ENCODE data around the gene FER. TPM values are rescaled to one million over a fixed set of nuclear protein-coding genes. Genes with fewer than 3 reads are reported as not detected.

Gene FER
- total RNA-seq, 5 donors from 2014 or later (not counting 1 experiment from before 2014, with no cell fraction given) = 7.0 to 19.6 (median 10.4) TPM

GRCh38 chr5:109145139-109145538 lies 397.4 kb downstream of the FER start:
- Mint-ChIP-seq H3K4me3 (no peak overlapping the region), H3K36me3 (no peaks in the 10 kb centered on the region), H3K9me3 (no peaks in the 10 kb centered on the region), H3K27ac (no peak overlapping the region), H3K4me1 (no peaks in the 10 kb centered on the region), H3K27me3 (no peaks in the 10 kb centered on the region)
- DNase-seq = no peak
- no peak for ATAC-seq (replicated peaks in 1 of 4)
- no peaks in the 10 kb centered on the region for H3K36me3 ChIP-seq (ENCODE audit: control insufficient read depth in 2 of 2, extremely low read depth in 1 of 2, insufficient read depth in 1 of 2, low read length in 1 of 2)
- CTCF ChIA-PET = interaction anchor here in 1 of 2 donors (1.1 kb wide), 1 partner anchor 12 kb away, joined by 4 read pairs; no protein-coding TSS in a partner anchor
- H3K9me3 ChIP-seq = no peaks in the 10 kb centered on the region
- WGBS (ENCODE audit: insufficient coverage) = no CpG with 5 or more reads among the region's 1 CpG
- H3K4me1 ChIP-seq (ENCODE audit: control insufficient read depth in 1 of 2, extremely low read depth in 1 of 2, insufficient read depth in 2 of 2, low read length in 2 of 2) = no peaks in the 10 kb centered on the region
- no peak overlapping the region for H3K4me3 ChIP-seq (ENCODE audit: control insufficient read depth in 1 of 2, extremely low read depth in 1 of 2, low read length in 1 of 2)
- no peak overlapping the region for H3K27ac ChIP-seq (ENCODE audit: low read length)
- H3K27me3 ChIP-seq (replicated peaks in 1 of 2; ENCODE audit: control insufficient read depth in 2 of 2, extremely low read depth in 1 of 2, insufficient read depth in 2 of 2, low read length in 1 of 2) = no peaks in the 10 kb centered on the region
- POLR2A ChIA-PET = no interaction called here

- no peaks in the 10 kb centered on the region for H3K27me3 ChIP-seq (replicated peaks in 1 of 2; ENCODE audit: control insufficient read depth in 2 of 2, extremely low read depth in 1 of 2, insufficient read depth in 2 of 2, low read length in 1 of 2)
- H3K9me3 Mint-ChIP-seq = no peaks in the 10 kb centered on the region
- CTCF ChIA-PET = no interaction called here
- no peak overlapping the region for H3K4me3 ChIP-seq (ENCODE audit: control insufficient read depth in 1 of 2, extremely low read depth in 1 of 2, low read length in 1 of 2)
- no peak overlapping the region for H3K27ac ChIP-seq (ENCODE audit: low read length)
- H3K36me3 ChIP-seq (ENCODE audit: control insufficient read depth in 2 of 2, extremely low read depth in 1 of 2, insufficient read depth in 1 of 2, low read length in 1 of 2) = no peaks in the 10 kb centered on the region
- no CpG with 5 or more reads among the region's 3 CpGs for WGBS (ENCODE audit: insufficient coverage)
- H3K4me1 Mint-ChIP-seq = no peaks in the 10 kb centered on the region
- no peaks in the 10 kb centered on the region for H3K27me3 Mint-ChIP-seq
- POLR2A ChIA-PET = no interaction called here
- H3K4me3 Mint-ChIP-seq = no peak overlapping the region
- no peaks in the 10 kb centered on the region for H3K9me3 ChIP-seq
- H3K4me1 ChIP-seq (ENCODE audit: control insufficient read depth in 1 of 2, extremely low read depth in 1 of 2, insufficient read depth in 2 of 2, low read length in 2 of 2) = no peaks in the 10 kb centered on the region
- no peak overlapping the region for H3K27ac Mint-ChIP-seq
- H3K36me3 Mint-ChIP-seq = no peaks in the 10 kb centered on the region
- no peak for ATAC-seq (replicated peaks in 1 of 4)
- no peak for DNase-seq
Observed at GRCh38 chr5:109146591-109146990, 398.9 kb downstream of the FER start.

DNA sequence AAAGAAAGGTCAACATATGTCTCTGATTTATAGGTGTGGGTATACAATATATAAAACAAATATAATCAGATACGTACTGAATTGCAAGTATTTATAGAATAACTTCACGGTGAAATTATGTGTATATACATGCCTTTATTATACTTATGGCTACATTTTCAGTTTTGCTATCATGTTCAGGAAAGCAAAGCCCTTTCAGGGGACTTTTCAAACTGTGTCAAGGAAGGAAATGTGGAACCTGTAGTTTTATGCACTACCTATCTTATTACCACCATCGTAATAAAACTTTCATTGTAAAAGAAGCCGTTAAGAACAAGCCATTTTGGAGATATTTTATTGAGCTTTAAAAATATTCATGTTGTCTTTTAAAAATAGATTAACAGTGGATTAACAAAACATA lies 404.9 kb downstream of the FER start:
- no peaks in the 10 kb centered on the region for H3K4me1 Mint-ChIP-seq
- Histone ChIP-seq H3K4me1 (ENCODE audit: control insufficient read depth in 1 of 2, extremely low read depth in 1 of 2, insufficient read depth in 2 of 2, low read length in 2 of 2) (no peaks in the 10 kb centered on the region), H3K36me3 (ENCODE audit: control insufficient read depth in 2 of 2, extremely low read depth in 1 of 2, insufficient read depth in 1 of 2, low read length in 1 of 2) (no peaks in the 10 kb centered on the region), H3K4me3 (ENCODE audit: control insufficient read depth in 1 of 2, extremely low read depth in 1 of 2, low read length in 1 of 2) (no peak overlapping the region), H3K27ac (ENCODE audit: low read length) (no peak overlapping the region), H3K27me3 (replicated peaks in 1 of 2; ENCODE audit: control insufficient read depth in 2 of 2, extremely low read depth in 1 of 2, insufficient read depth in 2 of 2, low read length in 1 of 2) (no peaks in the 10 kb centered on the region), H3K9me3 (no peaks in the 10 kb centered on the region)
- ChIA-PET POLR2A (no interaction called here), CTCF (no interaction called here)
- no peaks in the 10 kb centered on the region for H3K27me3 Mint-ChIP-seq
- DNase-seq (no peak), ATAC-seq (replicated peaks in 1 of 4) (no peak)
- no peak overlapping the region for H3K27ac Mint-ChIP-seq
- H3K9me3 Mint-ChIP-seq = no peaks in the 10 kb centered on the region
- WGBS (ENCODE audit: insufficient coverage) = no CpG with 5 or more reads among the region's 4 CpGs
- no peak overlapping the region for H3K4me3 Mint-ChIP-seq
- H3K36me3 Mint-ChIP-seq = no peaks in the 10 kb centered on the region

GRCh38 chr5:109155625-109156024 lies 407.9 kb downstream of the FER start:
- Mint-ChIP-seq H3K36me3 (no peaks in the 10 kb centered on the region), H3K4me1 (no peaks in the 10 kb centered on the region), H3K4me3 (no peak overlapping the region), H3K9me3 (no peaks in the 10 kb centered on the region), H3K27me3 (no peaks in the 10 kb centered on the region), H3K27ac (no peak overlapping the region)
- H3K9me3 ChIP-seq = no peaks in the 10 kb centered on the region
- ChIA-PET CTCF (interaction anchor here in 1 of 2 donors (0.6 kb wide), 1 partner anchor 895 kb away, joined by 3 read pairs; no protein-coding TSS in a partner anchor), POLR2A (no interaction called here)
- no peak overlapping the region for H3K27ac ChIP-seq (ENCODE audit: low read length)
- no peak for ATAC-seq (replicated peaks in 1 of 4)
- no peaks in the 10 kb centered on the region for H3K4me1 ChIP-seq (ENCODE audit: control insufficient read depth in 1 of 2, extremely low read depth in 1 of 2, insufficient read depth in 2 of 2, low read length in 2 of 2)
- no peaks in the 10 kb centered on the region for H3K36me3 ChIP-seq (ENCODE audit: control insufficient read depth in 2 of 2, extremely low read depth in 1 of 2, insufficient read depth in 1 of 2, low read length in 1 of 2)
- no peaks in the 10 kb centered on the region for H3K27me3 ChIP-seq (replicated peaks in 1 of 2; ENCODE audit: control insufficient read depth in 2 of 2, extremely low read depth in 1 of 2, insufficient read depth in 2 of 2, low read length in 1 of 2)
- no peak overlapping the region for H3K4me3 ChIP-seq (ENCODE audit: control insufficient read depth in 1 of 2, extremely low read depth in 1 of 2, low read length in 1 of 2)
- DNase-seq = no peak

DNA sequence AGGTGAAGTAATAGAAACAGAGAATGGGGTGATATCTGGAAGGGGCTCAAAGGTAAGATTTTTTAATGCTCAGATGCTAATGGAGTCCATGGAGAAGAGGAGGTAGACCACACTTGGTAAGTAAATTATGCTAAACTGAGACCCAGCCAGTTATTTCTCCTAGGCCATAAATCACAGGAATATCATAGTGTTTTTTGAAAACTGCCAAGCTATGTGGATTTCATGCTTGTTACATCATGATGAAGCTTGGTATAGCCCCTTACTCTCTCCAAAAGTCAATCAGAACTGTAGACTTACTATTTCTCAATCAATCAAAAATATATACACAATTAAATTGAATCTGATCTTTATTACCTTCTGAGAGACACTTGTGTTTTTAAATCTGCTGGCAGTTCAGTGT lies 409.2 kb downstream of the FER start:
- Mint-ChIP-seq H3K4me3 (no peak overlapping the region), H3K27me3 (no peaks in the 10 kb centered on the region), H3K9me3 (no peaks in the 10 kb centered on the region), H3K4me1 (no peaks in the 10 kb centered on the region), H3K27ac (no peak overlapping the region), H3K36me3 (no peaks in the 10 kb centered on the region)
- DNase-seq = no peak
- ChIA-PET POLR2A (no interaction called here), CTCF (no interaction called here)
- H3K27ac ChIP-seq (ENCODE audit: low read length) = no peak overlapping the region
- ATAC-seq (replicated peaks in 1 of 4) = no peak
- no peaks in the 10 kb centered on the region for H3K36me3 ChIP-seq (ENCODE audit: control insufficient read depth in 2 of 2, extremely low read depth in 1 of 2, insufficient read depth in 1 of 2, low read length in 1 of 2)
- H3K27me3 ChIP-seq (replicated peaks in 1 of 2; ENCODE audit: control insufficient read depth in 2 of 2, extremely low read depth in 1 of 2, insufficient read depth in 2 of 2, low read length in 1 of 2) = no peaks in the 10 kb centered on the region
- H3K9me3 ChIP-seq = no peaks in the 10 kb centered on the region
- no peaks in the 10 kb centered on the region for H3K4me1 ChIP-seq (ENCODE audit: control insufficient read depth in 1 of 2, extremely low read depth in 1 of 2, insufficient read depth in 2 of 2, low read length in 2 of 2)
- H3K4me3 ChIP-seq (ENCODE audit: control insufficient read depth in 1 of 2, extremely low read depth in 1 of 2, low read length in 1 of 2) = no peak overlapping the region

- CTCF ChIA-PET = no interaction called here
- Mint-ChIP-seq H3K9me3 (no peaks in the 10 kb centered on the region), H3K4me3 (no peak overlapping the region), H3K27me3 (no peaks in the 10 kb centered on the region), H3K36me3 (no peaks in the 10 kb centered on the region), H3K4me1 (no peaks in the 10 kb centered on the region), H3K27ac (no peak overlapping the region)
- Histone ChIP-seq H3K4me1 (ENCODE audit: control insufficient read depth in 1 of 2, extremely low read depth in 1 of 2, insufficient read depth in 2 of 2, low read length in 2 of 2) (no peaks in the 10 kb centered on the region), H3K27ac (ENCODE audit: low read length) (no peak overlapping the region), H3K4me3 (ENCODE audit: control insufficient read depth in 1 of 2, extremely low read depth in 1 of 2, low read length in 1 of 2) (no peak overlapping the region), H3K27me3 (replicated peaks in 1 of 2; ENCODE audit: control insufficient read depth in 2 of 2, extremely low read depth in 1 of 2, insufficient read depth in 2 of 2, low read length in 1 of 2) (no peaks in the 10 kb centered on the region), H3K36me3 (ENCODE audit: control insufficient read depth in 2 of 2, extremely low read depth in 1 of 2, insufficient read depth in 1 of 2, low read length in 1 of 2) (no peaks in the 10 kb centered on the region), H3K9me3 (no peaks in the 10 kb centered on the region)
- DNase-seq = no peak
- WGBS (ENCODE audit: insufficient coverage) = no CpG with 5 or more reads among the region's 3 CpGs
- ATAC-seq (replicated peaks in 1 of 4) = no peak
- POLR2A ChIA-PET = no interaction called here
Observed at GRCh38 chr5:109160468-109160867, 412.8 kb downstream of the FER start.

- POLR2A ChIA-PET = no interaction called here
Observed at GRCh38 chr5:109161914-109162683, 414.4 kb downstream of the FER start.

More at GRCh38 chr5:109161914-109162683, 414.4 kb downstream of the FER start:
- no CpG with 5 or more reads among the region's 4 CpGs for WGBS (ENCODE audit: insufficient coverage)
- DNase-seq = no peak
- H3K4me3 Mint-ChIP-seq = no peak overlapping the region
- ATAC-seq (replicated peaks in 1 of 4) = no peak
- Histone ChIP-seq H3K36me3 (ENCODE audit: control insufficient read depth in 2 of 2, extremely low read depth in 1 of 2, insufficient read depth in 1 of 2, low read length in 1 of 2) (no peaks in the 10 kb centered on the region), H3K27me3 (replicated peaks in 1 of 2; ENCODE audit: control insufficient read depth in 2 of 2, extremely low read depth in 1 of 2, insufficient read depth in 2 of 2, low read length in 1 of 2) (no peaks in the 10 kb centered on the region), H3K27ac (ENCODE audit: low read length) (no peak overlapping the region), H3K9me3 (no peaks in the 10 kb centered on the region), H3K4me1 (ENCODE audit: control insufficient read depth in 1 of 2, extremely low read depth in 1 of 2, insufficient read depth in 2 of 2, low read length in 2 of 2) (no peaks in the 10 kb centered on the region), H3K4me3 (ENCODE audit: control insufficient read depth in 1 of 2, extremely low read depth in 1 of 2, low read length in 1 of 2) (no peak overlapping the region)
- H3K9me3 Mint-ChIP-seq = no peaks in the 10 kb centered on the region
- H3K4me1 Mint-ChIP-seq = no peaks in the 10 kb centered on the region
- no peaks in the 10 kb centered on the region for H3K27me3 Mint-ChIP-seq
- H3K36me3 Mint-ChIP-seq = peaks cover 5% of the 10 kb centered on the region
- CTCF ChIA-PET = no interaction called here
- H3K27ac Mint-ChIP-seq = no peak overlapping the region

Measured in T-cell (primary cell).